ENCODE measurements around the gene TECPR2. TPM values are rescaled to one million over a fixed set of nuclear protein-coding genes. Genes with fewer than 3 reads are reported as not detected.

Gene TECPR2
- total RNA-seq = 12.6 and 21.7 TPM in 2 replicates

GRCh38 chr14:102362545-102363181 lies at the start of gene TECPR2, which contains the start of gene CINP:
TECPR2 (plus strand) TSS chr14:102362941; CDS start chr14:102376722, 13,781 bp downstream.
CINP (minus strand) TSS chr14:102362890; CDS start chr14:102362851, 39 bp downstream.

GRCh38 chr14:102319351-102320032 lies 43.2 kb upstream of the TECPR2 start, which contains the start of gene ZNF839:
ZNF839 (plus strand) TSS chr14:102319746; CDS start chr14:102319766, 20 bp downstream.

GRCh38 chr14:102509746-102510615 lies 147.2 kb downstream of the TECPR2 start, which contains the start of gene ANKRD9:
ANKRD9 (minus strand) TSS chr14:102509776; CDS start chr14:102507889, 1,887 bp downstream.

Other genes starting within 250 kb of the TECPR2 start
- gene WDR20, start 223.0 kb upstream of the TECPR2 start, total RNA-seq = 14.4 and 18.4 TPM in 2 replicates
- gene MOK, start 57.8 kb upstream of the TECPR2 start, total RNA-seq = 20.6 and 27.2 TPM in 2 replicates
- gene ZNF839, start 43.2 kb upstream of the TECPR2 start, total RNA-seq = 6.0 and 9.4 TPM in 2 replicates
- gene CINP, start 51 bp upstream of the TECPR2 start, total RNA-seq = 48.4 and 57.2 TPM in 2 replicates
- gene ANKRD9, start 146.8 kb downstream of the TECPR2 start, total RNA-seq = 1.4 and 7.1 TPM in 2 replicates
- 13.7 and 30.9 TPM in 2 replicates for gene RCOR1, start 229.7 kb downstream of the TECPR2 start, total RNA-seq

Data from cardiac atrium fibroblast (primary cell).